GM19239 (cell line): ENCODE data around the gene GCM1.

Experiments used
- DNase-seq: peaks from one replicate; pipeline ENCODE4 v3.0.0; 2011; ENCODE audit warnings: low spot score; ENCODE audit not compliant: insufficient read length
- FAIRE-seq: peaks from 2 replicates; lab custom pipeline; 2011; peaks lifted over from hg19 to GRCh38; lab: Jason Lieb, UNC

The GCM1 gene

DNA sequence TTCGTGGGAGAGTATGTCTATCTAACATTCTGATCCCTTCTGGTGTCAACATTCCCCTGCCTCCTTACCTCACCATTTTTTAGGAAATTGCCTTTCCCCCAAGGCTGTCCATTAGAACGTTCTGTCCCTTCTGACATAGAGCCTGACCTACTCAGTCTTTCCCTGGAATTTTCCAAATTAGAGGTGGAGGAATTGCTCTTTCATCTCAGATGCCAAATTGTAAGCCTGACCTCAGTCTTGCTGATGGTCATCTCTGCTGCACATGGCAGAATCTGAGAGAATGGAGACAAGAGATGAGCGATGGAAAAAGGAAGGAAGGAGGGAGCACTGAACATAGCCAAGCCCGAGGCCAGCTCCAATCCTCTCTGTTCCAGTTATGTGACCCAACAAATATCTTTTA, 5.4 kb upstream of the GCM1 start:
- FAIRE-seq (no peak), DNase-seq (no peak)

DNA sequence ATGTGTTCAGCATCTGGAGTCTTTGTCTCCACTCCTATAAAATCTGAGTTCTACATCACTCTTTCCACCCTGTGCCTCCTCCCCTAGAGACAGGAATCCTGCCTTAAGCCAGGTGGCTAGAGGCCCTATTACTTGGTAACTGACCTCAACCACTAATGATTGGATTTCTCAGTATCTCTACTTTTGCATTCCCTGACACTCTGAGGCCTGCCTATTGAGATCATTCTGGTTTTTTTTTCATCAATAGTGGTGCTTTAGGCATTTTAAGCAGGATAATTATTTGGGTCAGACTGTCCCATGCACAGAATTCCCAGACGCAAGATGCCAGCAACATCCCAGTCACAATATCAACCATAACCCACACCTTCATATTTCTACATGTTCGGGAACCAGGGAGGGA, 3.9 kb upstream of the GCM1 start:
- FAIRE-seq, result no peak

DNA sequence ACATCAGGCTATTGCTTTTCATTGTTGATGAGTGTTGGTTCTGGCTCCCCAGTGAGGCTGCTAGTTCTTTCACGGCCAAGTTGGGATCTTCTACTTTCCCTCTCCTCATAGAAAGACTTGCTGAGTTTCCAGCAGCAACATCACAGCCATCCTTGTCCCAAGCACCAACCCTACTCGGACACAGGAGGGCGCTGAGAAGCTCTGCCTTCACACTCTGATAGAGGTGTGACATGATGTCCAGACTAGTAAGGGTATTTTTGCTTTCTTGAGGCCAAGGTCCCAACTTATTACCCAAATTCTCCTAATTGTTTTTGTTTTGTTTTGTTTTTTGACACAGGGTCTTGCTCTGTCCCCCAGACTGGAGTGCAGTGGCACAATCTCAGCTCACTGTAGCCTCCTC, 3.0 kb upstream of the GCM1 start:
- FAIRE-seq, result no peak
- no peak for DNase-seq

More for the DNA sequence above, 3.9 kb upstream of the GCM1 start:
- DNase-seq, result no peak

DNA sequence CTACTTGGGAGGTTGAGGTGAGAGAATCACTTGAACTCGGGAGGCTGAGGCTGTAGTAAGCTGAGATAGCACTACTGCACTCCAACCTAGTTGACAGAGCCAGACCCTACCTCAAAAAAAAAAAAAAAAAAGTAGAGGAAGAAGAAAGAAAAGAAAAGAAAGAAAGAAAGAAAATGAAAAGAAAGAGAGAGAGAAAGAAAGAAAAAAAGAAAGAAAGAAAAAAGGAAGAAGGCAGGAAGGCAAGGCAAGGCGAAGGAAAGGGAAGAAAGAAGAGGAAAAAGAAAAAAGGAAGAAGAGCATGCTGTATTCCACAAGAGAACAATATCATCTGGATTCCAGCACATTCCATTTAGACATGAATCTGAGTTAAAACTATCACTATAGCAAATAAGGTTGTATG, 3.8 kb downstream of the GCM1 start:
- FAIRE-seq (no peak), DNase-seq (no peak)

GRCh38 chr6:53143710-53144109, 4.9 kb downstream of the GCM1 start:
- DNase-seq (no peak), FAIRE-seq (no peak)

DNA sequence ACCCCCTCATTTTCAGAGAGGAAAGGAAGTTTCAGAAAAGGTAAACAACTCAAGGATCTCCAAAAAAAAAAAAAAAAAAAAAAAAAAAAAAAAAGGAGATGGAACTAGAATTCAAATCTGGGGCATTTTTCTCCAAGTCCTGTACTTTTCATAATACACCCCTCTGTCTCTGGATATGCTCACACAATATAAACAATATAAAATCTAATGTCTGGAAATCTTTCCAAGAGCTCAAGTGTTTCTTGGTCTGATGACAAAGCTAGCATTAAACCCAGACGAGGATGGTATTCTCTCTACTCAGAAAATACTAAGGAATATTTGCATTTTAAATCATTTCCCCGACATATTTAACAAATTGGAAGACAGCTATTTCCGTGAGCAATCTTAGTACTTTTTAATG, 5.8 kb downstream of the GCM1 start:
- DNase-seq (no peak), FAIRE-seq (no peak)

- FAIRE-seq, result no peak
- DNase-seq, result no peak
These were observed 8.7 kb downstream of the GCM1 start for GRCh38 chr6:53139841-53140413.

DNA sequence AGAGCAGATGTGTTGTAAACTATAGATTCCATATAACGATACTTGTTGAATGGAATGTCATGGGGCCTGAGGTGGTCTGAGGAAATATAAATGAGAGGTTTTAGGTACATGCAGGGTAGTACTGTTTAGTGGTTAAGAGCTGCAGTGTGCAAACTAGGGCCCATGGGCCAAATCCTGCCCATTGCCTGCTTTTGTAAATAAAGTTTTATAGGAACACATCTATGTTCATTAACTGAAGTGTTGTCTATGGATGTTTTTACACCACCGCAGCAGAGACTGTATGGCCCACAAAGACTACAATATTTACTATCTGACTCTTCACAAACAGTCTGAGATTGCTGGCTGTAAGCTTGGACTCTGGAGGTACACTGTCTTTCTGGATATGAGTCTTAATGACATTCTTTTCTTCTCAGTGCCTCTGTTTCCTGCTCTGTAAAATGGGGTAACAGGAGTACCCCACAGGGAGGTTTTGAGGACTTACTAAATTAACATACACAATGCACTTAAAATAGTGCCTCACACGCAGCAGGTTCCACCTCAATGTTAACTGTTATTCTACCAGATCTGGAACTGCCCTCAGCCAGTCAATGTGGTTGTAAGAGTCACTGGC, 12.5 kb downstream of the GCM1 start:
- DNase-seq, result no peak
- FAIRE-seq, result no peak

- DNase-seq, result no peak
- no peak for FAIRE-seq
These were observed 13.9 kb downstream of the GCM1 start for GRCh38 chr6:53134601-53135235.

- DNase-seq (no peak), FAIRE-seq (no peak)
These were observed 14.7 kb downstream of the GCM1 start for GRCh38 chr6:53133961-53134360.

- DNase-seq (no peak), FAIRE-seq (no peak)
These were observed 17.9 kb downstream of the GCM1 start for GRCh38 chr6:53130569-53131290.

DNA sequence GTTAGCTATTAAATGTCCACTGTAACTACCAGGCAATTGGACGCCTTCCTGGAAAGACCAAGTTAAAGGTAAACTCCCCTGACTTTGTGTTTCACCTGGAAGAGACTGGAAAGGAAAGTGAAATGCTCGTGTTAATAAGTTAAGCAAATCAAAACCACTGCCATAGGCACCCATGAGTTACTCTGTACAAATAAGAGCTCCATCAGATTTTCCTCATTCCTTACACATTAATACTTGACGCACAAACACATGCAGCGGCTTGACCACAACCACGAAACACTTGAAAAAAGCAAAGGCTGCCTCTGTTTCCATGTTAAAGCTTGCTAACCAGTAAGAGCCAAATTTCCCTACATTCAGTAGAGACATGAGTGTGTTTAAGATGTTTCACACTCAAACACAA, 19.8 kb downstream of the GCM1 start:
- FAIRE-seq (no peak), DNase-seq (no peak)

DNA sequence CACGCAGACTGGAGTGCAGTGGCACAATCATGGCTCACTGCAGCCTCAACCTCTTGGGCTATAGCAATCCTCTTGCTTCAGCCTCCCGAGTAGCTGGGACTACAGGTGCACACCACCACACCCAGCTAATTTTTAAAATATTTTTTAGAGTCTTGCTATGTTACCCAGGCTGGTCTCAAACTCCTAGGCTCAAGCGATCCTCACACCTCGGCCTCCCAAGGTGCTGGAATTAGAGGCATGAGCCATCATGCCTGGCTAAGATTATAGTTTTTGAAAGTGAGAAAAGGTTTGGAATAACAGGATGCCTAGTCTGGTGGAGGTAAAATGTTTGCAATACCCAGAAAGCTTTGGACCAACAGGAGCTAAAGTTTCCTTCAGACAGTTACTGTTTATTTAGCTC, 23.4 kb downstream of the GCM1 start:
- FAIRE-seq, result no peak
- DNase-seq, result no peak

DNA sequence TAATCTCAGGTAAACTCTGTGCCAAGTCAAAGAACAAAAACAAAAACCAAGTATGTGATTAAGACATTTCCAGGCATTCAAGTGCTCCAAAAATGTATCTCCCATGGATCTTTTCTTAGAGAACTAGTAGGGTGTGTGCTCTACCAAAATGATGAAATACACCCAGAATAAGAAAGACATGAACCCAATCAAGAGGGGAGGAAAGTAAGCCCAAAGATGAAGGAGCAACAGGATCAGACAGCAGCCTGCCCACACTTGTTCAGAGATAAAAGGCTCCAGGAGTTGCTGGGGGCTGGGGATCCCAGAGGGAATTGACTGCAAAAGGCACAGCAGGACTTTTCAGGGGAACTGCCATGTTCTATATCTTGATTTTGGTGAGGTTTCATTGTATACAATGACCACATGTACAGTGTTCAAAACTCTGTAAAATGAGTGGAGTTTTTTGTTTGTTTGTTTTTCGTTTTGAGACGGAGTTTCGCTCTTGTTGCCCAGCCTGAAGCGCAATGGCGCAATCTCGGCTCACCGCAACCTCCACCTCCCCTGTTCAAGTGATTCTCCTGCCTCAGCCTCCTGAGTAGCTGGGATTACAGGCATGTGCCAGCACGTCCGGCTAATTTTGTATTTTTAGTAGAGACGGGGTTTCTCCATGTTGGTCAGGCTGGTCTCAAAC, 24.4 kb downstream of the GCM1 start:
- DNase-seq (no peak), FAIRE-seq (no peak)

DNA sequence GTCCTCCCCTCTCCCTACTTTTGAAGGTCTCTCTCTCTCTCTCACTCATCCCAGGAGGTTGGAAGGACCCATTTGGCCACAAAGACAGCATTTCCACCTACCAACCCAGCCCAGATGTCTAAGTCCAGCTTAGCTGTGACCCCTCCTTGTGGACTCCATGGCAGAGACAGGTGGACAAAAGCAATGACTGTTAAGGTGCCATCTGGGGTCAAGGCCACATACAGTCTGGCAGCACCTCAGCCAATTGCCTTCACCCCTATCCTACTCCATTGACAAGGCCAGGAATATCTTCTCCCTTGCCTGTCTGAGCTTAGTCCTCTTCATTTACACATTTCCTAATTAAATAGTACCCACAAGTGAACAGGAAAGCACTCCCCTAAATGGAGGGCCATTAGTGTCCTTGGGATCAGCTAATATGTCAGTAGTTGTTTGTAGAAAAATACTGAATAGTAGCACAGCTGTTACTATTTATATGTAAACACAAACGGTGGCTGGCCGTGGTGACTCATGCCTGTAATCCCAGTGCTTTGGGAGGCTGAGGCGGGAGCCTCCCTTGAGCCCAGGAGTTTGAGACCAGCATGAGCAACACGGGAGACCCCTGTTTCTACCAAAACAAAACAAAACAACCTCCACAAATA, 28.8 kb downstream of the GCM1 start:
- FAIRE-seq (no peak), DNase-seq (no peak)

GRCh38 chr6:53119349-53119748, 29.3 kb downstream of the GCM1 start:
- FAIRE-seq (no peak), DNase-seq (no peak)

GRCh38 chr6:53115741-53116140, 32.9 kb downstream of the GCM1 start:
- FAIRE-seq, result no peak

DNA sequence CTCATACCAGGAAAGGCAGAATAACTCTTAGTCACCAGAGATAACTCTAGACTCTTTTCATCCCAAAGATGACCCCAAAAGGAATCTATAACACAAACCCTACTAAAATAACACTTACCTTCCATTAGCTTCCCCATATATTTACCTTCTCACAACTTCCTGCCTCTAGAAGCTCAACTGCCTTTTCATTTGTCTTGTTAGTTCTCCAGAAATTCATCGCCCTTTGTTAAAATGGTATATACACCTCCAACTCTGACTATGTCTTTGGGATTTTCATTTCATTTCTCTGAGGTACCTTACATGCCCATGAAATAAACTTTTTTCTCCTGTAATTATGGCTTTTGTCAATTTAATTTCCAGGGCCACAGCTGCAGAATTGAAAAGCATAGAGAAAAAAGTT, 33.5 kb downstream of the GCM1 start:
- FAIRE-seq (no peak), DNase-seq (no peak)

More at GRCh38 chr6:53115741-53116140, 32.9 kb downstream of the GCM1 start:
- DNase-seq, result no peak

DNA sequence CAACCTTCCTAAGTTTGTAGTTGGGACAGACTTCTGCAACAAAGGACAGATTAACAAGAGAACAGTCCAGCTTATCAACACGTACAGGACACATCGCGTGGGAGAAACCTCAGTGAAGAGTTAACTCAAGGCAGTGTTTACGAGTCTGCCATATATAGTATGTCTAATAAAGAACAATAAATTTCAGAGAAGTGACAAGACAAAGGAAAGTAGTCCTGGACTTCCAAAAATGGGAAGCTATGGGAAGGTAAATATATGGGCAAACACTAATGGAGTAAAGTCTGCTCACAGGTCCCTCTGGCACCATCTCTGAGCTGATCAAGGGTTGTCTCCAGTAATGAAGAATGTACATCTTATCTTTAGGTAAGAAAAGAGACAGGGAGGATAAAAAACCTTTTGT, 34.9 kb downstream of the GCM1 start:
- FAIRE-seq (no peak), DNase-seq (no peak)

DNA sequence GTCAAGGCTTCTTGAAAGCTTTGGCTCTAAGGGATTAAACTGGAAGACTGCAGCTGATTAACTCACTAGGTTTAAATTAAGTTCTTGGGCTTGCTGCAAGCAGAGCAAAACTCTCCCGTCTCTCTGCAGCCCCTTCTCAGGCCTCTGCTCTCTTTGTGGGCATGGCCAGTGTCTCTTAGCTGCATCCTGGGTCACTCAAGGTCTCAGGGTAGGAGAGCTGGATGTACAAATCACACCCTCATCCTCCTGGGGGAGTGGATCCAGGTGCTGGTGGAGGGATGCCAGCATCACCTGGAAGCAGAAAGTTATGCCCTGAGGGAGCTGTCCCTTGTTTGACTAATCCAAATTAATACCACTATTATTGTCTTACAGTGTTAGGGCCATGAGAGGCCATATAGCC, 35.8 kb downstream of the GCM1 start:
- FAIRE-seq (no peak), DNase-seq (no peak)
